ENCODE results near the gene KRT13. TPM values are rescaled to one million over a fixed set of nuclear protein-coding genes. Genes with fewer than 3 reads are reported as not detected.

Gene KRT13
- total and polyA plus RNA-seq, 7 experiments from 2014 or later: not detected

DNA sequence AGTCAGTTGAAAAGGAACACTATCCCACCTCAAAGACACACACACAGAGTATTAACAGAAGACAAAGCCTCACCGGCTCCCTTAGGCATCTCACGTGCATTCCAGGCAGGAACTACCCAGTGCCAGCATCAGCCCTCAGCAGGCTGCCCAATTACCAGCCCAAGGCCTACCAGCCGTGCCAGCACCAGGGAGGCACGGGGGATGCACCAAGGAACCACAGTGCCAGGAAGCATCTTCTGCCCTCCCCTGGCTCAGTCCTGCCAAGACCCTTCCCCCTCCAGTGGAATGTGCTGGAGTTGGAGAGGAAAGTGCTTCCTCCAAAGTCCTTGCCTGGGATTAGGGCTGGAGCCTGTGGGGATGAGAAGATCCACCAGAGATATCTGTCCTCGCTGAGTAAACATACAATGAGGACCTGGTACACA is 33.7 kb upstream of the KRT13 start:
- H3K27me3 ChIP-seq (ENCODE audit: control insufficient read depth in 2 of 2, insufficient read depth in 2 of 2, low read length in 2 of 2): no peaks in the 10 kb centered on the region
- Mint-ChIP-seq H3K4me1 (no peaks in the 10 kb centered on the region), H3K27me3 (peaks cover 0 to 17% (median 8%) of the 10 kb centered on the region in 5 donors), H3K4me3 (no peak overlapping the region), H3K9me3 (no peaks in the 10 kb centered on the region), H3K36me3 (no peaks in the 10 kb centered on the region), H3K27ac (no peak overlapping the region)
- intact Hi-C loops (cut with micrococcal nuclease): no loop called here
- no peaks in the 10 kb centered on the region for H3K9me3 ChIP-seq (ENCODE audit: control insufficient read depth in 2 of 3, low read length in 3 of 3)
- no peak overlapping the region for H3K4me3 ChIP-seq (ENCODE audit: low read length)
- H3K4me1 ChIP-seq (ENCODE audit: control insufficient read depth in 2 of 2, insufficient read depth in 2 of 2, low read length in 2 of 2): no peaks in the 10 kb centered on the region
- CTCF ChIA-PET: interaction anchor here (4.2 kb wide), 1 partner anchor 10 kb away, joined by 14 read pairs; no protein-coding TSS in a partner anchor
- POLR2A ChIA-PET: no interaction called here
- ATAC-seq: no peak
- DNase-seq: no peak
- no peak overlapping the region for H3K27ac ChIP-seq (ENCODE audit: low read depth, low read length)
- H3K36me3 ChIP-seq (ENCODE audit: control insufficient read depth in 2 of 3, insufficient read depth in 3 of 3, low read length in 3 of 3): no peaks in the 10 kb centered on the region

DNA sequence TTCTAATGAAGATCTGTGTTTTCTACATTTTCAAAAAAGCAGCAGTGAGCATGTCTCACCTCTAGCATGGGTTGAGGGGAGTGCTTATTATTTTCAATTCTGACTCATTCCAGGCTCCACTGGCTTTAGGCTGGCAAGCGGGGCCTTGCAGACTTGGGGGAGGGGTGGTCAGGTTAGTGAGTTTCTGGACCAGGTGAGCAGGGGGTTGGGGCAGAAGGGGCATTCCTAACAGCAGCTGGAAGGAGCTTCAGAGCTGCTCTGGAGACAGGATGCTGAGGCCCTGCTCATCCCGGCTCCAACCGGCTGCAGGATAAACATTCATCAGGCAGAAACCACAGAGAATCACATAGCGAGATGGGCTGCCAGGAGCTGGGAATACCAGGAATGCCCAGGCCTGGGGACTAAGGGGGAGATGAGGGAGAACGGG is 33.2 kb upstream of the KRT13 start:
- no peak overlapping the region for H3K27ac Mint-ChIP-seq
- intact Hi-C loops (cut with micrococcal nuclease): no loop called here
- Histone ChIP-seq H3K27ac (ENCODE audit: low read depth, low read length) (no peak overlapping the region), H3K4me1 (ENCODE audit: control insufficient read depth in 2 of 2, insufficient read depth in 2 of 2, low read length in 2 of 2) (no peaks in the 10 kb centered on the region), H3K27me3 (ENCODE audit: control insufficient read depth in 2 of 2, insufficient read depth in 2 of 2, low read length in 2 of 2) (no peaks in the 10 kb centered on the region), H3K4me3 (ENCODE audit: low read length) (no peak overlapping the region), H3K36me3 (ENCODE audit: control insufficient read depth in 2 of 3, insufficient read depth in 3 of 3, low read length in 3 of 3) (no peaks in the 10 kb centered on the region), H3K9me3 (ENCODE audit: control insufficient read depth in 2 of 3, low read length in 3 of 3) (no peaks in the 10 kb centered on the region)
- H3K36me3 Mint-ChIP-seq: no peaks in the 10 kb centered on the region
- DNase-seq (no peak), ATAC-seq (no peak)
- H3K4me1 Mint-ChIP-seq: no peaks in the 10 kb centered on the region
- peaks cover 0 to 17% (median 10%) of the 10 kb centered on the region in 5 donors for H3K27me3 Mint-ChIP-seq
- POLR2A ChIA-PET: no interaction called here
- no peaks in the 10 kb centered on the region for H3K9me3 Mint-ChIP-seq
- CTCF ChIA-PET: interaction anchor here (4.2 kb wide), 1 partner anchor 10 kb away, joined by 14 read pairs; no protein-coding TSS in a partner anchor
- no peak overlapping the region for H3K4me3 Mint-ChIP-seq

DNA sequence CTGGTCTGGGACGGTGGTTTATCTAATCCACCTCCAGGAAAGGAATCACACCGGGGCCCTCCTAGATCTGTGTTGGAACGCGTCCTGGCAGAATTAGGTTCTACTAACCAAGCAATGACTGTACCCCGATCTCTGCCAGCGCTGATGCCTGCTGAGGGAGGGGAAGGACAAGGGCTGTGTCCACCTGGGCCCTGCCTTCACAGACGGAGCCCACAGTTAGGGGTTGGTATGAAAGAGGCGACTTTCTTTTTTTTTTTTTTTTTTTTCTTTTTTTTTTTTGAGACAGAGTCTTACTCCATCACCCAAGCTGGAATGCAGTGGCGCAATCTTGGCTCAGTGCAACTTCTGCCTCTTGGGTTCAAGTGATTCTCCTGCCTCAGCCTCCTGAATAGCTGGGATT is 32.6 kb upstream of the KRT13 start:
- DNase-seq: no peak

DNA sequence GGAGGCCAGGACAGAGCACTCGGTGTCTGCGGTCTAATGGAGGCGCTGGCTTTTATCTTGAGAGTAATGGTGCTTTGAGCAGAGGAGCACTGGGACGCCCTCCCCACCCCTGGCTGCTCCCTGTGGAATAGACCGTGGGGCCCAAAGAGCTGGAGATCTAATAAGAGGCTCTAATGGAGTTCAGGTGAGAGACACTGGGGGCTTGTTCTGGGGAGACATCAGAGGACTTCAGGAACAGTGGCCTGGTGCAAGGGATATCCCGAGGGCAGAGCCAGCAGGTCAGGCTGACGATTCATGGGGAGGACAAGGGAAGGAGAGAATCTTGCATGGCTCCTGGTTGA is 32.2 kb upstream of the KRT13 start:
- intact Hi-C loops (cut with micrococcal nuclease): no loop called here
- no peaks in the 10 kb centered on the region for H3K36me3 Mint-ChIP-seq
- CTCF ChIA-PET: interaction anchor here (0.6 to 4.2 kb wide), 2 partner anchors 11 to 111 kb away, joined by 3 to 14 read pairs; no protein-coding TSS in a partner anchor

More for the DNA sequence above, 32.6 kb upstream of the KRT13 start:
- H3K36me3 Mint-ChIP-seq: no peaks in the 10 kb centered on the region
- Histone ChIP-seq H3K4me3 (ENCODE audit: low read length) (no peak overlapping the region), H3K27ac (ENCODE audit: low read depth, low read length) (no peak overlapping the region), H3K36me3 (ENCODE audit: control insufficient read depth in 2 of 3, insufficient read depth in 3 of 3, low read length in 3 of 3) (no peaks in the 10 kb centered on the region), H3K9me3 (ENCODE audit: control insufficient read depth in 2 of 3, low read length in 3 of 3) (no peaks in the 10 kb centered on the region), H3K4me1 (ENCODE audit: control insufficient read depth in 2 of 2, insufficient read depth in 2 of 2, low read length in 2 of 2) (no peaks in the 10 kb centered on the region), H3K27me3 (ENCODE audit: control insufficient read depth in 2 of 2, insufficient read depth in 2 of 2, low read length in 2 of 2) (no peaks in the 10 kb centered on the region)
- no peaks in the 10 kb centered on the region for H3K9me3 Mint-ChIP-seq
- no peak for ATAC-seq
- POLR2A ChIA-PET: no interaction called here
- H3K27ac Mint-ChIP-seq: no peak overlapping the region
- intact Hi-C loops (cut with micrococcal nuclease): no loop called here
- peaks cover 0 to 21% (median 10%) of the 10 kb centered on the region in 5 donors for H3K27me3 Mint-ChIP-seq
- no peaks in the 10 kb centered on the region for H3K4me1 Mint-ChIP-seq
- H3K4me3 Mint-ChIP-seq: no peak overlapping the region
- CTCF ChIA-PET: interaction anchor here (4.2 kb wide), 1 partner anchor 11 kb away, joined by 14 read pairs; no protein-coding TSS in a partner anchor

DNA sequence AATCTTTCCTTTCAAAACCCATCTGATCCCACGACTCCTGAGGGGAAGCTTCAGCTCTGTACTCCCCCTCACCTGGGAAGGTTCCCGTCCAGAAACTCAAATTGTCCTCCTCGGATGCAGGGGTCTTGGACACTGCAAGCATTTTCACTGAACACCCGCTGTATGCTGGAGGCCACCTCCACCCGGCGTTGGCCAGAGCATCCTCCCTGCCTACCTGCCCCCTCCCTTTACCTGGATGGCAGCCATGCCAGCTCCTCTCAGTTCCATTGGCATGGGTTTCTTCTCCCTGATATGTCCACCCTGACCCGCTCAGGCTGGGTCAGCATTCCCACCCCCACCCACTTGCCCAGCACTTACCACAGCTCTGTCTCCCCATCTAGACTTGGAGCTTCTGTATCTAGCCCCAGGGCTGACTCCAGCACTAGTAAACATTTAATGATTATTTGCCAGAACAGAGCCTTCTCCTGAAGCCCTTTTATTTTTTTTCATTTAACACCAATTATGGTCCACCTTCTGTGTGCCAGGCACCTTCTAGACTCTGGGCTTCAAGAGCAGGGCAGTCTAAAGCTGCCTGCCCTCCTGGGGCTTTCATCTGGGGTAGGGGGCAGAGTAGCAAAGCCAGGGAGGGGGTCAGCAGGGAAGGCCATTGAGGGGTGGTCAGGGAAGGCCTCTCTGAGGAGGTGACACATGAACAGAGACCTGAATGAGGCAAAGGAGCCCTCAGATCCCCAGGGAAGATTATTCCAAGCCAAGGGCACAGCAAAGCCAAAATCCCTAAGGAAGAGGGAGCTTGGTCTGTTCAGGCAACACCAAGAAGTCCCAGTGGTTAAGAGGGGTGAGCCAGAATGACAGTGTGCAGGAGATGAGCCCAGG is 31.6 kb upstream of the KRT13 start:
- intact Hi-C loops (cut with micrococcal nuclease): no loop called here
- ATAC-seq (no peak), DNase-seq (peak in 1 of 9 donors; percentile 5)
- Histone ChIP-seq H3K27me3 (ENCODE audit: control insufficient read depth in 2 of 2, insufficient read depth in 2 of 2, low read length in 2 of 2) (no peaks in the 10 kb centered on the region), H3K9me3 (ENCODE audit: control insufficient read depth in 2 of 3, low read length in 3 of 3) (no peaks in the 10 kb centered on the region), H3K4me1 (ENCODE audit: control insufficient read depth in 2 of 2, insufficient read depth in 2 of 2, low read length in 2 of 2) (no peaks in the 10 kb centered on the region), H3K27ac (ENCODE audit: low read depth, low read length) (no peak overlapping the region), H3K36me3 (ENCODE audit: control insufficient read depth in 2 of 3, insufficient read depth in 3 of 3, low read length in 3 of 3) (no peaks in the 10 kb centered on the region), H3K4me3 (ENCODE audit: low read length) (no peak overlapping the region)
- Mint-ChIP-seq H3K36me3 (no peaks in the 10 kb centered on the region), H3K27ac (peak overlapping the region in 1 of 9 donors; percentile 46), H3K9me3 (no peaks in the 10 kb centered on the region), H3K4me1 (no peaks in the 10 kb centered on the region), H3K27me3 (peaks cover 0 to 23% (median 11%) of the 10 kb centered on the region in 5 donors), H3K4me3 (no peak overlapping the region)
- CTCF ChIA-PET: interaction anchor here (0.6 to 4.2 kb wide), 4 partner anchors 12 to 736 kb away, joined by 3 to 14 read pairs (median 4); no protein-coding TSS in a partner anchor
- POLR2A ChIA-PET: interaction anchor here (0.6 kb wide), 1 partner anchor 1071 kb away, joined by 3 read pairs; no protein-coding TSS in a partner anchor

More for the DNA sequence above, 32.2 kb upstream of the KRT13 start:
- POLR2A ChIA-PET: no interaction called here
- H3K4me3 ChIP-seq (ENCODE audit: low read length): no peak overlapping the region
- no peaks in the 10 kb centered on the region for H3K36me3 ChIP-seq (ENCODE audit: control insufficient read depth in 2 of 3, insufficient read depth in 3 of 3, low read length in 3 of 3)
- no peak for DNase-seq
- no peaks in the 10 kb centered on the region for H3K9me3 ChIP-seq (ENCODE audit: control insufficient read depth in 2 of 3, low read length in 3 of 3)
- H3K27me3 ChIP-seq (ENCODE audit: control insufficient read depth in 2 of 2, insufficient read depth in 2 of 2, low read length in 2 of 2): no peaks in the 10 kb centered on the region
- no peaks in the 10 kb centered on the region for H3K4me1 ChIP-seq (ENCODE audit: control insufficient read depth in 2 of 2, insufficient read depth in 2 of 2, low read length in 2 of 2)
- H3K27ac ChIP-seq (ENCODE audit: low read depth, low read length): no peak overlapping the region
- H3K27ac Mint-ChIP-seq: no peak overlapping the region
- no peak overlapping the region for H3K4me3 Mint-ChIP-seq
- H3K27me3 Mint-ChIP-seq: peaks cover 0 to 23% (median 10%) of the 10 kb centered on the region in 5 donors
- H3K4me1 Mint-ChIP-seq: no peaks in the 10 kb centered on the region
- H3K9me3 Mint-ChIP-seq: no peaks in the 10 kb centered on the region
- ATAC-seq: no peak

DNA sequence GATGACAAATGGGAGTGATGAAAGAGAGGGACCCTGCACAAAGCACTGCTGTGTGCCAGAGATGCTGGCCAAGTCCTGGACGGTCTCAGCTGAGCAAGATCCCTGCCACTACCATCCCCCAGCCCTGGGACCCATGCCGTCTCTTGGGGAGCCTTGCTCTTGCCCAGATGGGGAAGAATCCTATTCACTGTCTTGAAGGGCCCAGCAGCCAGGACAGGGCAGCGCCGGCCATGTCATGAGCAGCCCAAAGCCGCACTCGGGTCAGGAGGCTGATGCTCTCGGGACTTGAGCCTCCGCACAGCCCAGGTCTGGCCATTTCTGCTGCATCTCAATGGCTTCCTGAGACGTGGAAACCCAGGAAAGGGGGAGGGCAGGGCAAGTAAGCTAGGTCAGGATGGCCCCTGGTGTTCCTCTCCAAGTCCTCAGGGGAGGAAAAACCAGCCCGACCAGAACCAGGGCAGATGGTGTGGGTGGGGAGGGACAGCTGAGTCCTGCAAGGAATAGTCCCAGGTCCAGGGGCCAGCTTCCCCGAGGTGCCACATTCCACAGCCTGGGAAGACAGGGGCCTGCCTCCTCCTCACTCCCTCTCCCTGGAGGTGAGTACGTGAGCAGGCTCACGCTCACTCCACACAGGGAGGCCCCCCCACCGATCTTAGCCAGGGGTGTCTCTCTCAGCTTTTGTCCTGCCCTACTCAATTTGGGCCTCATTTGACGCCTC is 30.5 kb upstream of the KRT13 start:
- no peaks in the 10 kb centered on the region for H3K9me3 Mint-ChIP-seq
- H3K27ac ChIP-seq (ENCODE audit: low read depth, low read length): no peak overlapping the region
- H3K27ac Mint-ChIP-seq: no peak overlapping the region
- ChIA-PET POLR2A (no interaction called here), CTCF (interaction anchor here (0.6 to 1.5 kb wide), 2 partner anchors 13 to 266 kb away, joined by 3 to 5 read pairs; no protein-coding TSS in a partner anchor)
- ATAC-seq (no peak), DNase-seq (no peak)
- no peaks in the 10 kb centered on the region for H3K4me1 Mint-ChIP-seq
- no peak overlapping the region for H3K4me3 ChIP-seq (ENCODE audit: low read length)
- no peaks in the 10 kb centered on the region for H3K36me3 Mint-ChIP-seq
- H3K9me3 ChIP-seq (ENCODE audit: control insufficient read depth in 2 of 3, low read length in 3 of 3): no peaks in the 10 kb centered on the region
- no peaks in the 10 kb centered on the region for H3K36me3 ChIP-seq (ENCODE audit: control insufficient read depth in 2 of 3, insufficient read depth in 3 of 3, low read length in 3 of 3)
- intact Hi-C loops (cut with micrococcal nuclease): no loop called here
- no peak overlapping the region for H3K4me3 Mint-ChIP-seq
- H3K4me1 ChIP-seq (ENCODE audit: control insufficient read depth in 2 of 2, insufficient read depth in 2 of 2, low read length in 2 of 2): no peaks in the 10 kb centered on the region
- peaks cover 3 to 31% (median 17%) of the 10 kb centered on the region in 5 donors for H3K27me3 Mint-ChIP-seq
- H3K27me3 ChIP-seq (ENCODE audit: control insufficient read depth in 2 of 2, insufficient read depth in 2 of 2, low read length in 2 of 2): no peaks in the 10 kb centered on the region
